Caki2 (cell line): ENCODE data around the gene ZNF799. TPM values are rescaled to one million over a fixed set of nuclear protein-coding genes. Genes with fewer than 3 reads are reported as not detected.
"Not testable (repeated sequence)": the region's sequence is repeated elsewhere in the genome, so short reads cannot be mapped to it uniquely, and the experiment has no call there.

Source experiments
- DNase-seq: peaks from one replicate; pipeline ENCODE4 v3.0.0-alpha.2; 2015; ENCODE audit warnings: low read depth
- in situ Hi-C: cut with HindIII; loops from 2 replicates; pipeline ENCODE4 v1.10.0; 2016; ENCODE audit warnings: low sequenced_read_pairs, low pct_unique_long_range_greater_than_20kb, mixed read lengths
- total RNA-seq: library from RNA; depleted of rRNA; stranded (reverse); fragments of >200 nt; shearing (Covaris generic); gene quantifications from 2 replicates; pipeline ENCODE4 v1.2.3, GENCODE V29; 2014; ENCODE audit warnings: low replicate concordance; rRNA removed

ZNF799 gene
- total RNA-seq, 1 experiment from 2014 or later = 4.8 TPM

DNA sequence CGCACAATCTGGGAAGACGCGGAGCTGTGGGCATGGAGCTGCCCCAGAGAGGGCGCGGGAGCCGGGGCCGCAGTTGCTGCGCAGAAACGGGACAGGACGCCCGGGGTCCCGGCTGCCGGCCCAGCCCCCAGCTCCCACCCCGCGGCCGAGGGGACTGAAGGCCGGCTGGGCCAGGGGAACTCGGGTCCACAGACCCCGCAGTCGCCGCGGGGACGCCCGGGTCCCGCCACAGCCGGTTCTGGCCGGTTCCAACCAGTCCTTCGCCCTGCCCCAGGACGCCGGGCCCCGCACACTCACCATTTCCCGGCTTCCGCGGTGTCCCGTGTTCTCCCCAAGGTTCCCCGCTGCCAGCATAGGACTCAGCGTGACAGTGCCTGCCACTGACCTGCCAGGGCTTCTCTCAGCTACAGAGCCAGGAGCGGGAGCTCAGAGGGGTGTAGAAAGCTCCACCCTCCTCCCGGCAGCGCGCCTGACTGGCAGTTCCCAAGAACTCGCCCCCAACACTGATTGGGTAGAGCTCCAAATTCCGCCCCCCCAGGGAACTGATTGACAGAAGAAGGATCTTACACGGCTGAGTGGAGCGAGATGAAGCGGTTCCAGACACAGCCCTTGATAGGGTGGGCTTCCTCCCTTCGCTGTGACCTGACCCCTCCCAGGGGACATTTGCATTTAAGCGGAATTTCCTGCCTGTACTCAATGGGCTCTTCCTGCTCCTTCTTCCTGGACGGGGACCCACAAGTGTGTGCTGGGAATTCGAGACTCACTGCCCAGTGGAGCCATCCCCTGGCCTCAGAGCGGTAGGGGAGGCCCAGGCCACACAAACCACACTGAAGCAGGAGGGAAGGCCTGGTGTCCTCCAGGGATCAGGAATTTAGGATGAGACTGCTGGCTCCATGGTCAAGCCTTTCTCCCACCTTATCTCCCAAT, 35.6 kb downstream of the ZNF799 start, which contains the start of gene ZNF442:
TSS of gene ZNF442 (minus strand) at position 448 of the 927 bp plus-strand sequence. CDS start 2,052 bp downstream, outside the sequence.
- in situ Hi-C loops = no loop called here
- DNase-seq = peak; percentile 94

GRCh38 chr19:12364391-12365235, 36.5 kb downstream of the ZNF799 start:
- DNase-seq = no peak

GRCh38 chr19:12362236-12362635, 38.8 kb downstream of the ZNF799 start:
- in situ Hi-C loops, DNase-seq: not testable (repeated sequence)

More at GRCh38 chr19:12364391-12365235, 36.5 kb downstream of the ZNF799 start:
- in situ Hi-C loops = no loop called here

DNA sequence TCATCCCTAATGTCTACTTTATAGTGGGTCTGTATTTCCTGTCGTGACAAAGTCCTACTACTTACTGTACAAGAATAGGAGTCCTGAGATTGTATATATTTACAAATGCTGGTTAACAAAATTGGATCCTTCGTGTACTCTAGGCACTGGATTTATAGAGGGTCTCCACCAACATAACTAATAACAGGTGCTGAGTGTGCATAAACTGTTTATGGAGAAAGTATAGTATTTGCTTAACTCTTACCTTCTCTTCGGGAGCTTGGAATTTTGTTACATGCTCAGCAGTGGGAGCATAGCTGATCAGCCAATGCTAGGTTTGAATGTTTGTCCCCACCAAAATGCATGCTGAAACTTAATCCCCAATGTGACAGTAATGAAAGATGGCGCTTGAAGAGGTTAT, 47.7 kb downstream of the ZNF799 start:
- in situ Hi-C loops = no loop called here
- DNase-seq = no peak

- no peak for DNase-seq
- in situ Hi-C loops = no loop called here
Observed at GRCh38 chr19:12350890-12351197, 50.2 kb downstream of the ZNF799 start.

GRCh38 chr19:12350185-12350889, 50.7 kb downstream of the ZNF799 start:
- in situ Hi-C loops = no loop called here
- DNase-seq = no peak

- in situ Hi-C loops = no loop called here
- no peak for DNase-seq
Observed at GRCh38 chr19:12346896-12347295, 54.2 kb downstream of the ZNF799 start.

- no peak for DNase-seq
- in situ Hi-C loops = no loop called here
Observed at GRCh38 chr19:12345197-12345596, 55.9 kb downstream of the ZNF799 start.

Other genes starting within 250 kb of the ZNF799 start
- gene ZNF625, start 244.5 kb downstream of the ZNF799 start, total RNA-seq = not detected in 2 replicates
- 1.1 and 6.6 TPM in 2 replicates for gene ZNF136, start 238.2 kb downstream of the ZNF799 start, total RNA-seq
- gene ZNF44, start 106.4 kb downstream of the ZNF799 start, total RNA-seq = 6.6 and 7.4 TPM in 2 replicates
- 1.3 and 13.5 TPM in 2 replicates for gene ZNF563, start 67.6 kb downstream of the ZNF799 start, total RNA-seq
- gene ZNF442, start 35.6 kb downstream of the ZNF799 start, total RNA-seq = 0.84 TPM in 2 replicates
- gene ZNF443, start 39.8 kb upstream of the ZNF799 start, total RNA-seq = 8.7 and 17.2 TPM in 2 replicates
- gene ZNF709, start 83.5 kb upstream of the ZNF799 start, total RNA-seq = 1.1 and 5.2 TPM in 2 replicates
- gene ZNF564, start 150.2 kb upstream of the ZNF799 start, total RNA-seq = 1.9 and 12.8 TPM in 2 replicates
- gene ZNF490, start 209.5 kb upstream of the ZNF799 start, total RNA-seq = 6.7 and 9.1 TPM in 2 replicates
- 5.5 and 9.8 TPM in 2 replicates for gene ZNF791, start 209.6 kb upstream of the ZNF799 start, total RNA-seq